Kidney (tissue), 14 donors: Measurements from ENCODE around the gene FAM227B. TPM values are rescaled to one million over a fixed set of nuclear protein-coding genes. Genes with fewer than 3 reads are reported as not detected.

Source experiments
- DNase-seq, 5 donors: peaks; one replicate each; pipeline ENCODE4 v3.0.0-alpha.2; 2013 to 2020
- FAIRE-seq: peaks from 2 replicates; lab custom pipeline; 2012; peaks lifted over from hg19 to GRCh38; lab: Jason Lieb, UNC
- H3K27ac ChIP-seq, 2 donors: one replicate each; pipeline ENCODE4 v1.7.0; 2013; ENCODE audit warnings: low read depth in 2 of 2, low read length in 2 of 2, inconsistent platforms in 1 of 2
- H3K27me3 ChIP-seq: one replicate; pipeline ENCODE4 v1.7.1; 2013; ENCODE audit warnings: low read length, inconsistent platforms; ENCODE audit not compliant: control insufficient read depth, insufficient read depth
- H3K36me3 ChIP-seq, 3 donors: one replicate each; pipeline versions ENCODE4 v1.7.0 to v1.7.1; 2013; ENCODE audit warnings: low read length in 3 of 3, control low read depth in 1 of 3, inconsistent platforms in 1 of 3; ENCODE audit not compliant: insufficient read depth in 3 of 3, control insufficient read depth in 2 of 3
- H3K4me1 ChIP-seq, 3 donors: one replicate each; pipeline versions ENCODE4 v1.7.0 to v1.7.1; 2013; ENCODE audit warnings: low read length in 3 of 3, inconsistent platforms in 1 of 3, low read depth in 1 of 3; ENCODE audit not compliant: control insufficient read depth in 2 of 3, insufficient read depth in 2 of 3
- H3K4me3 ChIP-seq, 3 donors: one replicate each; pipeline versions ENCODE4 v1.7.0 to v1.8.1; 2013; ENCODE audit warnings: low read length in 3 of 3, control low read depth in 1 of 3, inconsistent platforms in 1 of 3
- H3K9ac ChIP-seq, 3 donors: one replicate each; pipeline versions ENCODE4 v1.7.0 to v1.7.1; 2013; ENCODE audit warnings: low read length in 3 of 3, control low read depth in 1 of 3, inconsistent platforms in 1 of 3
- H3K9me3 ChIP-seq, 3 donors: one replicate each; pipeline versions ENCODE4 v1.7.0 to v1.7.1; 2013; ENCODE audit warnings: low read length in 3 of 3, control low read depth in 1 of 3, inconsistent platforms in 1 of 3; ENCODE audit not compliant: control insufficient read depth in 2 of 3, insufficient read depth in 1 of 3
- intact Hi-C: fragments of 100-400 bp; cut with DNase I; formaldehyde crosslinking; loops from one replicate; pipeline ENCODE4 v1.11.1; 2022
- polyA plus RNA-seq: library from polyadenylated mRNA; stranded (reverse); fragments of 350-450 nt; fragmentation: Illumina TruSeq; extraction: RNeasy Lipid Tissue Mini Kit (QIAGEN cat#74804); gene quantifications from one replicate; pipeline ENCODE4 v1.2.3, GENCODE V29; 2014; ENCODE audit warnings: low read depth, low replicate concordance; ENCODE audit not compliant: insufficient read depth
- total RNA-seq: library from RNA; stranded (reverse); fragmentation: NEBNext Ultra II Directional; extraction: Animal tissue kit (Norgen Biotek cat#: 25700); gene quantifications from one replicate; pipeline ENCODE4 v1.2.1, GENCODE V29; 2021
- TF ChIP-seq, protein P1 (sequence below): IDR thresholded peaks from 3 replicates; pipeline ENCODE4 v1.5.1; 2012; ENCODE audit warnings: mild to moderate bottlenecking, moderate library complexity, borderline replicate concordance; ENCODE audit not compliant: insufficient read depth; ENCODE audit errors: extremely low read depth
- donor health status: control.
- donor health status: control.
- donor health status: control.
- donor health status: control.
- donor health status: control.
- donor health status: DM: yes; HTN: yes; CAD: no.
- donor health status: Normal renal cell carcinoma (clear cell type).

Gene FAM227B
- total and polyA plus RNA-seq, 2 donors from 2014 or later = 11.7 to 12.2 TPM

DNA sequence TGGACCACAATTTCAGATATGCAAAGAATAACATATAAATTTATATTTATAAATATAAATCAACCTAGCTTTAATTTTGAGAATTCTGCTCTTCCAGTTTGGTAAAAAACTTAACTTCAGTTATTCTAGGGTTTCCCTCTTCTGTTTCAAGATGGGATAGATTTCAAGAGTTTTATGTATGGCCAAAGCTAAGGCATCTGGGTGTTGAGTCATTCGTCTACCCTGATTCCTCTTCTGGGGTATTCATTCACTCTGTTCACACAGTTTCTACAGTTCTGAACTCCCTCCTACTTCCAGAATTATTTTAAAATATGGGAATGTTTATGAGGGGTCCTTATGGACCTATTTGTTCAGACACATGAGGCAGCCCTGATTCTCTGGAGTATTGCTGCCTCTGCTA is 201.8 kb downstream of the FAM227B start:
- H3K27ac ChIP-seq = no peak overlapping the region
- H3K36me3 ChIP-seq = no peaks in the 10 kb centered on the region
- H3K9ac ChIP-seq = no peak overlapping the region
- DNase-seq (peak in 1 of 5 donors; percentile 6), FAIRE-seq (no peak)
- H3K9me3 ChIP-seq = no peaks in the 10 kb centered on the region
- no peak overlapping the region for H3K4me3 ChIP-seq
- TF ChIP-seq, protein P1, sequence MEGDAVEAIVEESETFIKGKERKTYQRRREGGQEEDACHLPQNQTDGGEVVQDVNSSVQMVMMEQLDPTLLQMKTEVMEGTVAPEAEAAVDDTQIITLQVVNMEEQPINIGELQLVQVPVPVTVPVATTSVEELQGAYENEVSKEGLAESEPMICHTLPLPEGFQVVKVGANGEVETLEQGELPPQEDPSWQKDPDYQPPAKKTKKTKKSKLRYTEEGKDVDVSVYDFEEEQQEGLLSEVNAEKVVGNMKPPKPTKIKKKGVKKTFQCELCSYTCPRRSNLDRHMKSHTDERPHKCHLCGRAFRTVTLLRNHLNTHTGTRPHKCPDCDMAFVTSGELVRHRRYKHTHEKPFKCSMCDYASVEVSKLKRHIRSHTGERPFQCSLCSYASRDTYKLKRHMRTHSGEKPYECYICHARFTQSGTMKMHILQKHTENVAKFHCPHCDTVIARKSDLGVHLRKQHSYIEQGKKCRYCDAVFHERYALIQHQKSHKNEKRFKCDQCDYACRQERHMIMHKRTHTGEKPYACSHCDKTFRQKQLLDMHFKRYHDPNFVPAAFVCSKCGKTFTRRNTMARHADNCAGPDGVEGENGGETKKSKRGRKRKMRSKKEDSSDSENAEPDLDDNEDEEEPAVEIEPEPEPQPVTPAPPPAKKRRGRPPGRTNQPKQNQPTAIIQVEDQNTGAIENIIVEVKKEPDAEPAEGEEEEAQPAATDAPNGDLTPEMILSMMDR = no peak
- H3K27me3 ChIP-seq = no peaks in the 10 kb centered on the region
- intact Hi-C loops = no loop called here
- no peaks in the 10 kb centered on the region for H3K4me1 ChIP-seq

DNA sequence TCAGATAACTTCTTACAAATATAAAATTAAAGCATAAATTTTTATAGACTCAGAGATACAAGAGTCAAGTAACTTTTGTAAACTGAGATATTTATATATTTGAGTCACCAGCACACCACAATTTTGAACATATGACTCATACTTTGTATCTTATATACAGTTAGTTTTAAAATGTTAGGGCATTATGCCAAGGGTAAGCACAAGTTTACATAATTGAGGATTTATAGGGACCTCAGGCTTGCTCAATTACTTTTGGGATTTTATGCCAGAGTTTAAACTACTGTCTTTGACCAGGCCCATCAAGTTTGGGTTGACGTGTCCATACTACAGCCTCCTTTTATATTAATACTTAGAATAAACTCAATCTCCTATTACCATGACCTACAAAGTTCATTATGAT is 205.0 kb downstream of the FAM227B start:
- FAIRE-seq (no peak), DNase-seq (no peak)
- intact Hi-C loops = no loop called here
- H3K9ac ChIP-seq = no peak overlapping the region
- no peaks in the 10 kb centered on the region for H3K36me3 ChIP-seq
- no peak overlapping the region for H3K4me3 ChIP-seq
- H3K27ac ChIP-seq = no peak overlapping the region
- H3K4me1 ChIP-seq = no peaks in the 10 kb centered on the region
- no peaks in the 10 kb centered on the region for H3K9me3 ChIP-seq
- TF ChIP-seq, protein P1 = no peak
- H3K27me3 ChIP-seq = no peaks in the 10 kb centered on the region

DNA sequence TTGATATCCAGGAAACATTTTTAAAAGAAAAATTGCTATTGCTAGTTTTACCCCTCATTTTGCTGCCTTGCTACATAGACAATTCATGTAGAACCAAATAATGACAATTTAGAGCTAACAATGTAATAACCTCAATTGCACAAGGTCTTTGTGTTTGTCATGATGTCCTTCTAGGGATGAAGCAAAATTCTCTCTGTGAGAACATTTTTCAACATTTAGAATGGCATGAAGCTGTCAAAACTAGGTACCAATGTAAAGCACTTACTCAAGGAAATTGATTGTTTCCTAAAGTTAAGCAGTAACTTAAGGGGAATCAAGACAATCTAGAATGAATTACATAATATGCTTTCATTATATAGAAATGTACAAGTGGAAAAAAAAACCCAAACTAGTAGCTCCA is 205.5 kb downstream of the FAM227B start:
- H3K9ac ChIP-seq = no peak overlapping the region
- TF ChIP-seq, protein P1 = no peak
- intact Hi-C loops = no loop called here
- no peaks in the 10 kb centered on the region for H3K9me3 ChIP-seq
- no peaks in the 10 kb centered on the region for H3K27me3 ChIP-seq
- no peaks in the 10 kb centered on the region for H3K4me1 ChIP-seq
- H3K36me3 ChIP-seq = no peaks in the 10 kb centered on the region
- no peak for FAIRE-seq
- no peak overlapping the region for H3K27ac ChIP-seq
- no peak for DNase-seq
- no peak overlapping the region for H3K4me3 ChIP-seq

DNA sequence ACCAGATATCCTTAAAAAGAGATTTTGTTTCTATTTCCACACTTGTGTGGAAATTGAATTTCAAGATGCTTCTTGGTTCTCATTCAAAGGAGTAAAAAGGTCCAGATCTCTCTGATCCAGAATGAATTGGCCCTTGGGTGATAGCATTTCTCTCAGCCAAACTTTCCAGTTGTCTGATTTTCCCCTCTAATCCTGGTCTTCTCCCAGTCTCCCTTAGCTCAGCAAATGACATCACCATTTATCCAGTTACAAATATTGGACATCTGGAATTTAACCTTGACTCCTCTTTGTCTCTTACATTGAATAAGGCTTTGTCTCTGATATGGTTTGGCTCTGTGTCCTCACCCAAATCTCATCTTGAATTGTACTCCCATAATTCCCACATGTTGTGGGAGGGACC is 207.8 kb downstream of the FAM227B start:
- Histone ChIP-seq H3K27me3 (no peaks in the 10 kb centered on the region), H3K27ac (no peak overlapping the region), H3K9ac (no peak overlapping the region), H3K4me1 (no peaks in the 10 kb centered on the region), H3K36me3 (no peaks in the 10 kb centered on the region), H3K9me3 (no peaks in the 10 kb centered on the region), H3K4me3 (no peak overlapping the region)
- TF ChIP-seq, protein P1 = no peak
- DNase-seq (no peak), FAIRE-seq (no peak)
- intact Hi-C loops = no loop called here
